Coronary artery (tissue), 2 donors: Measurements from ENCODE around the gene NFU1.

Experiments
- DNase-seq: peaks from one replicate; pipeline ENCODE4 v3.0.0-alpha.2; 2017; ENCODE audit warnings: low spot score
- H3K27ac ChIP-seq, 2 donors: fragments of 200-600 bp; sonication (generic); one replicate each; pipeline ENCODE4 v1.5.1; 2016 to 2019
- H3K4me3 ChIP-seq: fragments of 200-600 bp; sonication (generic); 2 replicates; pipeline ENCODE4 v1.5.1; 2016; ENCODE audit warnings: mild to moderate bottlenecking, moderate library complexity
- CTCF ChIP-seq: fragments of 200-600 bp; sonication (generic); IDR thresholded peaks from one replicate; pipeline ENCODE4 v1.5.1; 2019; ENCODE audit warnings: antibody characterized with exemption

Gene NFU1

GRCh38 chr2:69471793-69472192 lies 34.6 kb upstream of the NFU1 start:
- no peak for DNase-seq
- Histone ChIP-seq H3K27ac (no peak overlapping the region), H3K4me3 (no peak overlapping the region)
- TF ChIP-seq CTCF, result no peak

GRCh38 chr2:69470911-69471310 lies 33.7 kb upstream of the NFU1 start:
- Histone ChIP-seq H3K4me3 (no peak overlapping the region), H3K27ac (no peak overlapping the region)
- DNase-seq, result no peak
- TF ChIP-seq CTCF, result no peak

GRCh38 chr2:69469784-69470183 lies 32.5 kb upstream of the NFU1 start:
- no peak for DNase-seq
- Histone ChIP-seq H3K4me3 (no peak overlapping the region), H3K27ac (no peak overlapping the region)
- no peak for TF ChIP-seq CTCF

GRCh38 chr2:69469375-69469774 lies 32.1 kb upstream of the NFU1 start:
- DNase-seq, result no peak
- Histone ChIP-seq H3K27ac (no peak overlapping the region), H3K4me3 (no peak overlapping the region)
- no peak for TF ChIP-seq CTCF

GRCh38 chr2:69466728-69467127 lies 29.5 kb upstream of the NFU1 start:
- H3K27ac ChIP-seq, result no peak overlapping the region

GRCh38 chr2:69465513-69466456 lies 28.6 kb upstream of the NFU1 start:
- H3K27ac ChIP-seq, result peak overlapping the region in 1 of 2 donors; percentile 52

More at GRCh38 chr2:69466728-69467127, 29.5 kb upstream of the NFU1 start:
- no peak for DNase-seq
- no peak for TF ChIP-seq CTCF
- H3K4me3 ChIP-seq, result no peak overlapping the region

More at GRCh38 chr2:69465513-69466456, 28.6 kb upstream of the NFU1 start:
- TF ChIP-seq CTCF, result no peak
- no peak overlapping the region for H3K4me3 ChIP-seq
- DNase-seq, result peak; percentile 80
